ENCODE results near the gene OGA.
"Not testable (repeated sequence)": the region's sequence is repeated elsewhere in the genome, so short reads cannot be mapped to it uniquely, and the experiment has no call there.

OGA gene

DNA sequence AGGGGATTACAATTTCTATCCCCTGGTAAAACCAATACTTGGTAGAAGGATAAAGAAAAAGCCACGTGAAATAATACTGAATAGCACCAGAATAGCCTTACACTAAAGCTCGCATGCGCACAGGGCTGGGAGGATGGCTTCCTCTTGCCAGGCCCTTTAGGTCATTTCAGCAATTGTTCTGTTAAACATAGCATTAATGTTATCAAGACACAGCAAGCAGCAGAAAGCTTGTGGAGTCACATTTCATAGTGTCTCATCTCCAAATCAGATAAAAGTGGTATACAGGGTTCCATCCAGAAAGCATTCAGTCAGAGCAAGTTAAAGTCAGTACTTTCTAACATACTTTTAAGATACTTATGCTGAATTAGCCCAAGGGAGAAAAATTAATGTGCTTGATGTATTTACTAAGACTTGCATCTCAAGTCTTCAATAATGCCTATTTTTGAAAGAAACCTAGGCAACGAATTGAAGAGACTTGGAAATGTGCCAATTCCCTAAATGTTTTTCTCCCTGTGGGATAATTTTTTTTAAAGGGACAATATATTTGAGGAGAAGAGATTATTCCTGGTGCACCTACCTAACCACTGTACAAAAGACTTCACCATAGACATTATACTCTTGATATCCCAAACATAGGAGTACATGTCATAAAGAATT lies 20.7 kb downstream of the OGA start:
- DNase-seq (ENCODE audit: low spot score), result no peak

DNA sequence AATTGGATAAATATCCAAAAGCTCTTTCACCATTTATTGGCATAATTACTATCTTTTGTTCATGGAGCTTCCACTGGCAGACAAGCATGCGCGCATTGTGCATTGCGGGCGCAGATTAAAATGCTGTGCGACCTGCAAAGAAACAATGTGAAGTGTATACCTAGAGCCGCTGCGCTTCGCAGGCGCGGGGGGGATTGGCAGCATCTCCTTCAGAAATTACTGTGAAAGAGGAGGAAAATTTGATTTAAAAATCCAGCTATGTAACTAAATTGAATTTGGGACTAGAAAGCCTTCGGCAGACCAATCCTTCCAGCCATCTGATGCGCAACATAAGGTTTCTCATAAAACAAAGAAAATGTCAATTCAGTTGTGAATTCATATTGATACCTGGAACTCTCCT lies 24.7 kb downstream of the OGA start:
- no peak for DNase-seq (ENCODE audit: low spot score)

DNA sequence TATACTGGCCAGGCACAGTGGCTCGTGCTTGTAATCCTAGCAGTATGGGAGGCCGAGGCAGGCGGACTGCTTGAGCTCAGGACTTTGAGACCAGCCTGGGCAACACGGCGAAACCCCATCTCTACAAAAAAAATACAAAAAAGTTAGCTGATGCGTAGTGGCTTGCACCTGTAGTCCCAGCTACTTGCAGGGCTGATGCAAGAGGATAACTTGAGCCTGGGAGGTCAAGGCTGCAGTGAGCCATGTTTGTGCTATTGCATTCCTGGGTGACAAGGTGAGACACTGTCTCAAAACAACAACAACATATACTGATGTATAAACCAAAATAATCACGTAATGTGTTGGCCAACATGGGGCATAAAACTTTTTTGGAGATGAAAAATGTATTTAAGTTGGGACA lies 28.6 kb downstream of the OGA start:
- DNase-seq (ENCODE audit: low spot score), result no peak

DNA sequence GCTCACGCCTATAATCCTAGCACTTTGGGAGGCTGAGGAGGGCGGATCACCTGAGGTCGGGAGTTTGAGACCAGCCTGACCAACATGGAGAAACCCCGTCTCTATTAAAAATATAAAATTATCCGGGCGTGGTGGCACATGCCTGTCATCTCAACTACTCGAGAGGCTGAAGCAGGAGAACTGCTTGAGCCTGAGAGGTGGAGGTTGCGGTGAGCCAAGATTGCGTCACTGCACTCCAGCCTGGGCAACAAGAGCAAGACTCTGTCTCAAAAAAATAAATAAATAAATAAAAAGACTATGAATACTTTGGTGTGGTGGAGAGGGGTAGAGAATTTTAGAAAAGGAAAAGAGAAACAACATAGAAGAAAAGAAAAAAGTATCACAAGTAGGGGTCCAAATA lies 29.0 kb downstream of the OGA start:
- not testable (repeated sequence) for DNase-seq (ENCODE audit: low spot score)

DNA sequence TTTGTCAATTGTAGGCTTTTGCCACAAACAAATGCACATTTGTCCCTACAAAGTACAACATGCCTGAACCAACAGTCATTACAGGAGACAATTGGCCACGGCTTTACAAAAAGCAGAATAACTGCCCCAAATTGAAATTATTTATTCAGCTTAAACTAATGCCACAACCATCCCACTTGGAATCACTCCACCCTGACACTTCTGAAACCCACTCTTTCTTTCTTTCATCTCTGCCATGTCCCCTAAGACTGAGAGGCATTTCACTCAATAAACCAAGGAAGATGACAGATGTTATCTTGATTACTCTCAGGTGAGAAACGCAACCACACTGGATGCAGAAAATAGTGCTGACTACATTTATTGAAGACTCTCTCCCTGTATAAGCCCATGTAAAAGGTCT lies 32.4 kb downstream of the OGA start:
- DNase-seq (ENCODE audit: low spot score), result no peak

DNA sequence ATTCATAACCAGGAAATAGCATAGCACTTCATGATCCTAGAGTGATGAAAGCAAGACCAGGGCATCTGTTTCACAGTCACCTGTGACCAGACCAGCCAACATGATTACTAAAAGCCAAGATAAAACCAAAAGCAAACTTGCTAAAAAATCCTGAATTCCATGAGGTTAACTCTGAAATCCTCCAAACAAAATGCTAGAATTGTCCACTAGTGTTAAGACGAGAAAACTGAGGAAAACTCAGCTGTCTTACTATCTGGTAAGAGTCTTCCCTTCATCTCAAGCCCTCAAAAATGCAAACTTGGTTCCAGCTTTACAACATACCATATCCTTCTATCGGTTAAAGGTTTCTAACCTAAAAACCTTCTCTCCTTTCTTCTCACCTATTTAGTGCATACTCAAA lies 33.7 kb downstream of the OGA start:
- no peak for DNase-seq (ENCODE audit: low spot score)

DNA sequence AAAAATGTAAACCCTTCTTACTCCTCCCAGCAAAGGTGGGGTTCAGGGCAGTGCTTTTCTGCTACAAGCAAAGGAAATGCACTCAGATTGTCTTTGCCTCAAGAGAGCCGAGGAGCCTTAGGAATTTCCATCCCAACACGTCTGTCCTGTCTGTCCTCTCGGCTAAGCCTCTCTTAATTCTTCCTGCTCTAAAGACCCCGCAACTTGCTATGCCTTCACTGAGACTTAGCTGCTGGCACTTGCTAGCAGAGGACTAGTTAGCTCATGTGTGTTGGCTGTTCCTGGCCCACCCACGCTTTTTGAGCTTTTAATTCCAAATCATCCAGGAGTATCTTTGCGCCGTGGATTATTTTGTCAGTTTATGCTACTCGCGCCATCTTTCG lies 34.5 kb downstream of the OGA start:
- no peak for DNase-seq (ENCODE audit: low spot score)

DNA sequence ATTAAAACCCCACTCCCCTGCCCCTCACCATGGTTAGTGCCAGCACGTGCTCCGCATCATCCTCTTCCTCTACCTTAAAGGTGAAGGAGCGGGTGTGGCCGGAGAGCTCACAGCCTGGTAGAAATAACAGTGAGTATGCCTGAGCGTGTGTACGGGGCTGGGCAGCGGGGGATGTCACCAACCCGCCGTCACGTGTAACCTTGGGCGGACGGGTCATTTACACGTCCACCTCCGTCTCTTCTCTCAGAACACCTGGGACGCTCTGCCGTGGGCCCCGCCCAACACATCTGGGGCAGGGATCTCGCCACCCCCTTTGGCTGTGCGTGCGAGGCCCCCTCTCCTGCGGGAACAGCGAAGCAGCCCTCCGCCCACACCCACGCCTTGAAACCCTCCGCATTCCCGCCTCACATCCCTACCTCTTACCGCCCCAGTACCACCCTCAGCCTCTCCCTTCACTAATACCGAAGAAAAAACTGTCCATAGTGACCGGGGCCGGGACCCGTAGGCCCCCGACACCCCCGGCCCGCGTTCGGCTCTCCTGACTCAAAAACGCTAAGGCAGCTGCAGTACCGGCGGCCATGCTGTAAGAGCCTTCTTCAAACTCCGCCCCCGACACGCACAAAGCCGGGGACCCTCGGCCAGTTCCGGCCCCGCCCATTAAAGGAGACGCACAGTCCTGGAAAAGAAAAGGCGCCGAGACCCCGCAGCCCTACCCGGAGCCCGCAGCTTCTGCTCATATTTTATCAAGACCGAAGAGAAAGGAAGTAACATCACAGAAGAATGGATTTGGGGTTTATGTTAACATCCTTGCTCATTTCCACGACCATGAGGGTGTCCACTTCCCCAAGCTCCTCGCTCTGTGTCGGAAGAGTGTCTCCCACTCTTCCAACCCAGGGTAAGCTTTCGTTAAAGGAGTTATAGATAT lies 35.2 kb downstream of the OGA start, which contains the start of gene NPM3:
TSS of gene NPM3 (minus strand) at position 636 of the 925 bp plus-strand sequence. CDS start at position 580, 56 bp downstream.
- peak; percentile 89 for DNase-seq (ENCODE audit: low spot score)

DNA sequence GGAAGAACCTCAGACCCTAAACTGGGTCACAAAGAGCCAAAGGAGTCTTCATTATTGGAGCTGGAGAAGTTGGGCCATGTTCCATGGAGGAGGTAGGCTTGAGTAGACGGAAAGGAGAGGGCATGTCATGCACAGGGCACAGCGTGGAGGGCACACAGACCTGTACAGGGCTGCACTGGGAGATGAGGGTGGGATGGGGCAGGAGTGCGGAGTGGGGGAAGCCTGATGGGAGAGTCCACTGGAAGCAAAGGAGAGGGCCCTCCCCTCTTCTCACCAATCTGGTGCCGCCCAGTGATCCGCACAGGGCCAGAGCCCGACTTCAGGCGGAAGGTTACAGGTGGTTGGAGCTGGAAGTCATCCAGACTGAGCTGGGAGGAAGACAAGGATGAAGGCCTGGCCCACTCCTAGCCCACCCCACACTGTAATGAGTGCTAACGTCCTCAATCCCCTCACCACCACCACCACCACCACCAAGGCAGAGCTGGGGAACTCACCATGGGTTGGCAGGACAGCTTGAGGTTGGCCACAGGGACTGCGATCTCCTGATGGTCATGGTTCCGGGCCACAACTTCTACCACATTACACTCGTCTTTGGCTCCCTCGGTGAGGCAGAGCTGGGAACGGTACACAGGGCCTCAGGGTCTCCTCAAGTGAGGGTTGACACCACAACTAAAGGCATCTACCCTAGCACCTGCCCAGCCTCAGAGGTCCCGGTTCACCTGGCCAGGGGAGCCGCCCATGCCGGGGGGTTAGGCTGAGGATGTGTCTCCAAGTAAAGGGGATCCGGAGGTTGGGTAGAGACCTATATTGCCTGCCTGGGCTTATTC lies 36.0 kb downstream of the OGA start:
- DNase-seq (ENCODE audit: low spot score), result no peak

DNA sequence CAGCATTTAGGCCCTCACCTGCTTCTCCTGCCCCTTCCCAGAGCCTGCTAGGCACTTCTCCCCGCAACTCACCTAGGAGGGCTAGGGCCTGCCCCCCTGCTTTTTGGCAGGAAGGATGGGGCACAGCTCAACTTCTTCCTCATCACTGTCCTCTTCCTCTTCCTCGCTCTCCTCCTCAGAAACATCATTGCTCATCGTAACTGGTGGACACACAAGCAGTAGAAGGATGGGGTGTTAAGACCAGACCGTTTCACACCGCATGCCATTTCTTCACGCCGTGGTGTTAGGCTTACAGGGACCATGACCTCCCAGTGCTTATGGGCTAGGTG lies 36.6 kb downstream of the OGA start:
- no peak for DNase-seq (ENCODE audit: low spot score)

DNA sequence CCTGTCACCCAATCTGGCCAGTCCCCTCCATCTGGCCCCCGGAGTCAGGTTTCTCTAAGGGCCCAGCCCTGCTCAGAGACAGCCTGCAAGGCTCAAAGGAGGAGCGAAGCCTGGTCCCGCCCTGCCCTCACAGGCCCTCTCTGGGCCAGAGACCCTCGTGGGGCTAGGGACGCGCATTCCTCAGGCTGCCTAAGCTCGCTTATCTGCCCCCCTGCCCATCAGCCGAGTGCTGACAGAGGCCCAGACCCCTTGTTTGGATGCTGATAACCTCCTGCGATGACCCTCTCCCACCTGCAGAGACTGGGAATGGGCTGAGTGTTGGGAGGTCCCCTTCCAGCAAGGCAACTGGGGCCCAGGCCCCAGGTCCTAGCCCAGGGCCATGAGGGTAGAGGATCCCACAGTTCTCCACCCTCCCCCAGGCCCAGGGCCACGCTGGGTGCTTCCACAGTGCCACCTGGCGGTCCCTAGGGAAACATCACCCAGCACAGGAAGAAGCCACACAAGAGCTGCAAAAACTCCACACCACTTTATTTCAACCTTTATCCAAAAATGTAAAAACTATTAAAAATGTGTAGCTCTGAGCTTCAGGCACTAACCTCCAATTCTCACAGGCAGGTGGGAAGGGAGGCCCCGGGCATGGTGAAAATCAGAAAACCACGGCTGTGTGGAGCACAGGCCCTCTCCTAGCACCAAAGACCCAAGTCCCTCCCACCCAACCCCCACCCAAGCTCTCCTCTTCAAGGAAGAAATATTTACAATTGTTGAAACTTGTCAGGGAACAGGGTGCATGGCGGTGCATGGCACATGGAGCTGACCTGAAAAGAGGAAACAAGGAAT lies 37.2 kb downstream of the OGA start:
- DNase-seq (ENCODE audit: low spot score), result peak; percentile 82

DNA sequence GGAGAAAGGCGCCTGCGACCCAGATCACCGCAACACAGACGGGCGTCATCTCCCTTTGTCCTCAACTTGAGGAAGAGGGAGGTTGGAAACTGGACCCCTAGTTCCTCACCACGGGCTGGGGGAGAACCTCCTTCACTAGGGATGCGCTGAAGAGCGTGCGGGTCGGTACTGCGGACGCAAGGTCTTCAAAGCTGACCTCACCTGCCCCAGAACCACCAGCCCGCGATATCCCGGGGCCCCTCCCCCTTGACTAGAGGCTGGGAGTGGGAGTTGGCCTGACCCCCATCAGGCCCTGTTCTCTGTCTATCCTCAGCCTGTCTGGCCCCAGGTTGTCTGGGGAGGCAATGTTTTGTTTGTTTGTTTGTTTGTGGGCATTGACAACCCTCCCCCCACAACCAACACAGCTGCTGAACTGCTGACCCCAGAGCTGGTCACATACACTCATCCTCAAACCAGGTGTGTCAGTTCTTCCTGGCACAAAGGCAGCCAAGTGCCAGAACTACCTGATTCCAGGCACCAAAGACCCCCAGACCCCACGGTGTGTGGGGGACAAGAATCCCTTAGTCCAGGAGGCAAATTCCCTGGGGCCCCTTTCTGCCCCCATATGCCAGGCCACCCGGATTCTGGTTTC lies 37.9 kb downstream of the OGA start:
- DNase-seq (ENCODE audit: low spot score), result no peak

DNA sequence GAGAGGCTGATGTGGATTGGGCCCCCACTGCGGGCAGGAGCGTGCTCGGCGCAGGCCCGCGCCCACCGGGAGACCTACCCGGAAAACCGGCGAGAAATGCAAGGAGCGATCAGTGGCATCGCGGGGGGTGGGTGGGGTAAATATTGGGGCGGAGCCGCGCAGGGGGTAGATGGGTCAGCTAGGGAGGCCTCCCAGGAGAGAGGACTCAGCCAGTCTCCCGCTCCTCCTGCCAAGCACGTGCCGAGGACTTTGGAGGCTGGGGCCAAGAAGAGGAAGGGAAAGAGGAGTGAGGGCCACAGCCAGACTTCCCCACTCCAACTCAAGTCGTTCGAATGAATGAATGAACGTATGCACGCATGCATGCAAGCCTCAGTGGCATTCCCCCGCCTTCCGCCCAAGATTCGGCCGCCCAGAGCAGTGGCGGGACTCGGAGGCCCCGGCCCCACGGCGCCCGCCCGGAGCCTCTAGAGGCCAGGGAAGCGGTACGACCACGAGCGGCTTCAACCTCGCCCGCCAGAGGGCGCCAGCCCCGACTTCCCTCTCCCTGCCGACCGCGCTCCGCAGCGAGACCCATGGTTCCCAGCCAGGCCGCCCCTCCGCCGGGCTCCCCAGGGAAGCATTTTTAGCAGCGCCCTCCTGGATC lies 38.6 kb downstream of the OGA start:
- DNase-seq (ENCODE audit: low spot score), result peak; percentile 88

DNA sequence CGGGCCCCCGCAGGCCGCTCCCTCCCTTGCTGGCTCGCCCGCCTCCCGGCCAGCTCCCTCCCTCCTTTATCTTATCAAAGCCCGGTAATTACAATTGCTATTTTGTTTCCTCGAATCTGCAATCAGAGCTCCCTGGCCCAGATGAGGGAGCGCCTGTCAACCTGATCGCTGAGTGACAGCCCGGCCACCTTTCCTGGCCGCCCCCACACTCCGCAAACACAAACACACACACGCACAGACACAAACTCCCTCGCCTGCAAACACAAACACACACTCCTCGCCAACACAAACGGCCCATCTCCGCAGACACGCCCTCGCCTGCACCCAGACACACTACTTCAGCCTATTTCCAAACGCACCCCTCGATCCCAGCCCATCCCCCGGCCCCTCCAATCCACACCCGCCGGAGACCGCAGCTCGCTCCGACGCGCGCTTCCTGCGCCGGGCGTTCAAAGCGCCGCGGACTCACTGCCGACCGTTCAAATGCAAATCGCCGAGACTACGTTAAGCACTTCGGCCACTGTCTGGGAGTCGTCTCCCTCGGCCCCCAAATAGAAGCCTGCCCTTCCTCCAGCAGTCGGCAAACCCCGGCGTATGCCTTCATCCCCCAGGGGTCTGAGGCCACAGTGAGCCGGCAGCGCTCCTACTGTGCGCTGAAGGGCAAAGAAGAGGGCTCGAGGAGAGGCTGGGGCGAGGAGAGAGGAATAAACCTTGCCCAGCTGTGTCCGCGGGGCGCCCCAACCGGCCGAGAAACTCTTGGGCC lies 39.3 kb downstream of the OGA start:
- DNase-seq (ENCODE audit: low spot score), result no peak

DNA sequence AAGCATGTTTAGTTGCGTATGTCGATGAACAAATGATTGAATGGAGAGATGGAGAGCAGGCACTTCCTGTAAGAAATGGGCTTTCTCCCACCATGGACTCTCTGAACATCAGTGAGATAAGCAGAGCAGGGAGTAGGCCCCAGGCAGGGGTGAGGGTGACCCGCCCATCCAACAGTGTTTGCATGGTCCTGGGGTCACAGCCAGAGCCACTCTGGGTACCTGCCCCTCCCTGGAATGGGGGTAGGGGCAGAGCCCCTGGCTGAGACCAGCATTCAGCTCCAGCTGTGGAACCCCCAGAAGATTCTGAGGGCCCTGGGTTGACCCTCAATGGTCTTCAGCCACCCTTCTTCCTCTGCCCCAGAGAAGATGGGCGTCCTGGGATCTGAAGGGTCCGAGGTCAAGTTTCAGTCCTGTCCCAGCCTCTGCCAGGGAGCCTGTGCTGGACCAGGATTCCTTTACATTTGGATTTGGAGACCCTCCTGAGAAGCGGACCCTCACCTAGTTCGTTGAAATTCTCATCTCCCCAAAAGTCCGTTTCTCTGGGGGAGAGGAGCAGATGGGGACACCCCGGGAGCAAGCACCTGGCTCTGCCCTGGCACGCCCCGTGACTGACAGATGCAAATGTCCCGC lies 40.0 kb downstream of the OGA start:
- no peak for DNase-seq (ENCODE audit: low spot score)

DNA sequence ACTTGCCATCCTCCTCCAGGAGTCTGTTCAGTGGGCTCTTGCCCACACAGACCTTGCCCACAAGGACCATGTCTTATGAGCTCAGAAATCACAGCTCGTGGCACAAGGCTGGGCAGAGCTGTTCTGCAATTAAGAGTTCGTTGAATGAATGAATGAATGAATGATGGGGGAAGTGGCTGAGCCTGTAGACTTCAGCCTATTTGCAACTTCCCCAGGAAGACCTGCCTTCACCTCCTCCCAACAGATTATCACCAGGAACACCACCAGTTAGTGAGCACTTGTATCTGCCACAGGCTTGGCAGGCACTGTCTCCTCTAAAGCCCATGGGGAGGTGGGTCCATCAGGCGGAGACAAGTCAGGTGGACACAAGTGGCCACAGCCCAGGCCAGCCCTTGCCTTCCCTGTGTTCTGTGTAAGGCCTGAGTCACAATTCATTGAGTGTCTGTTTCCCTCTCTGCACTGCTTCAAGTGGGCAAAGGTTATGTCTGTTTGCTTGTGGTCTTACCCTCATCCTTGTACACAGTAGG lies 40.6 kb downstream of the OGA start:
- DNase-seq (ENCODE audit: low spot score), result no peak

DNA sequence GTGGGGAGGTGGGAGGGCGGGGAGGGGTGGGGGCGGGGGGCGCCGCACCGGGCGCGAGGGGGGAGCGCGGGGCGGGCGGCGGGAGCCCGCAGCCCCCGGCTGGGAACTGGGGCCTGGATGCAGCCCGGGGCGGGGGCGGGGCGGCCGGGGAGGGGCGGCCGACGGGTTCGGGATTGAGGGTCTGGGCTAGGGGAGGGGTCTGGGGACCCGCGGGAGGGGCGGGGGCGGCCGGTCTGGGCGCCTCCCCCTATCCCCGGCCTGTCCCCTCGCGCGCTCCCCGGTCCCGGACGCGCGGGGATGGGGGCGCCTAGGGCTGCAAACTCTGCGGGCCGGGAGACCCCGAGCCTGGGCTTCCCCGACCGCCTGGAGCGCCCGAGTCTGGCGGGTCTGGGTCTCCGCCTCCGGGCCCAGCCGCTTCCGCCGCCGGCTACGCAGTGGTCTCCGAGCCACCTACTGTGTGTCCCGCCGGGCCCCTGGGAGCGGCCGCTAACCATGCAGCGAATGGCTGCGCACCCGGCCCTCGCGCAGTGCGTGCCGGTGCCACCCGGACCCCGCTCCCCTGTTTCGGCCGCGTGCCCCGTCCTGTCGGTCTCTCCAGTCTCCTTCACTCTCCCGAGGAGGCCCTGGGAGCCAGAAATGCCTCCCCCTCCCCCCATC lies 42.0 kb downstream of the OGA start:
- no peak for DNase-seq (ENCODE audit: low spot score)

DNA sequence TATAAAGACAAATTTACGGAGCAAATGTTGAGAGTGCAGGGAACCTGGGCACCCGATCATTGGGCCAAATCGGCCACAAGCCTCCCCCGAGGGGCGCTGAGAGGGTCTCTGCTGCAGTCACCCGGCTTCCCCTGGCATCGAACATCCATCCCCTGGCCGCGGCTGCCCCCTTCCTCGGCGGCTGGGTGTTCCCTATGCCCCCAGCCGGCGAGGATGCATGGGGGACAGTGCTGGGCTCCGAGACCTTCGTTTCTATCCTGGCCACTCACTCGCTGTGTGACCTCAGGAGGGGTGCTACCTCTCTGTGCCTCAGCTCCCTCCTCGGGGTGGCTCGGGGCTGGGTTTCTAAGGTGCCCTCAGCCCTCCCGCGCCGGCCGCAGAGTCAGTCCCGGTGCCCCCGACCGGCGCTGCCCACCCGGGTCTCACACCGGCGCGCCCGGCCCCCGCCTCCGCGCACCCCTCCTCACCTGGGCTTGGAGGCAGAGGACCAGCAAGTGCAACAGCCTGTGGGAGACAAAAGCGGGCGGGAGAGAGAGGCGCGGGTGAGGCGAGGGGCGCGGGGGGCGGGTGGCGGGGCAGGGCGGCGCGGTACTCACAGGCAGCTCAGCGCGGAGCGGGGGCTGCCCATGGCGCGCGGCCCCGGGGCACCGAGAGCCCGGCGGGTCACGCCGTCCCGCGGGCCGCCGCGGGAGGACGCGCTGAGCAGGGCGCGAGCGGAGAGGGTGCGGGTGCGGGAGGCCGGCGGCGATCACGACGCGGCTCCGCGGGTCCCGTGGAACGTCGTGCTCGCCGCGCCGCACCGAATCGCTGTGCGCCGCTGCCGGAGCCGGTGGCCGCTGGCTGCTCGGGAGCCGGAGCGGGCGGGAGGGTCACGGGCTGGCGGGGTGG lies 42.7 kb downstream of the OGA start, which contains the start of gene FGF8:
TSS of gene FGF8 (minus strand) at position 842 of the 888 bp plus-strand sequence. CDS start at position 628, 214 bp downstream.
- no peak for DNase-seq (ENCODE audit: low spot score)
